HTR-8/SVneo (cell line): ENCODE data around the gene RANBP3.
"Not testable (repeated sequence)": the region's sequence is repeated elsewhere in the genome, so short reads cannot be mapped to it uniquely, and the experiment has no call there.

Experiments
- DNase-seq: peaks from one replicate; pipeline ENCODE4 v3.0.0; 2011; ENCODE audit warnings: low spot score, mixed read lengths; ENCODE audit not compliant: insufficient read length
- FAIRE-seq: peaks from 2 replicates; lab custom pipeline; 2011; peaks lifted over from hg19 to GRCh38; lab: Jason Lieb, UNC

Gene RANBP3

DNA sequence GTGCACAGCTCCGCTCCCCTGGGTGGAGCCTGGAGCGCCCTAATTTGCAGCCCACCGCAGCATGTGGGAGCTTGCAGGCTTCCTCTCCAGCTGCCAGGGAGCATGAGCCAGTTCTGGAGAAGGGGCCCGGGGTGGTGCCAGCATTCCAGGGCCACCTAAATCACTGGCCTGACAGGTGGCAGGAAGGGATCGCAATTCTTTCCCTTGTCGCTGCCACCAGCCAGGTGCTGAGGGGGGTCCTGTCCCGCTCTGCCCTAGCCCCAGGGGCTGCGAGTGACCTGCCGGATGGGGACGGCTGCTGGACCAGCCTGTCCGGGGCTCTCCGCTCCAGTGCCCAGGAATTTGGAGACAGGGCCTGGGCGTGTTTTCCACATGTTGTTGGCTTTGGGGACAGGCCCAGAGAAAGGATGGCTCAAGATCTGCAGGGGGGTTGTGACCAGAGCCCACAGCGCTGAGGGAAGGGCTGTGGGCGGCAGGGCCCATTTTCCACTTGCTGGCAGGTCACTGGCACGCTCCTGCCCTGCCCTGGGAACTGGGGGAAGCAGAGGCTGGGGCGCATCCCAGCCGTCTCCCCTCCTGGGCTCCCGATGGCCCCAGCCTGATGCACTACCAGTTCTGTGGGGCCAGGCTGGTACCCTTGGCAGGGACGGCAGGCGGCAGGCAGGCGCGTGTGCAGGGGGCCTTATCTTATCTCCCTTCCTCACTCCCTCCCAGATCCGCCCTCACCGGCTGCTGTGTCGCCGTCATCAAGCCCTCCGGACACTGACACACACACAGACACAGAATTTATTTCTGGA is 83.8 kb downstream of the RANBP3 start:
- no peak for FAIRE-seq

DNA sequence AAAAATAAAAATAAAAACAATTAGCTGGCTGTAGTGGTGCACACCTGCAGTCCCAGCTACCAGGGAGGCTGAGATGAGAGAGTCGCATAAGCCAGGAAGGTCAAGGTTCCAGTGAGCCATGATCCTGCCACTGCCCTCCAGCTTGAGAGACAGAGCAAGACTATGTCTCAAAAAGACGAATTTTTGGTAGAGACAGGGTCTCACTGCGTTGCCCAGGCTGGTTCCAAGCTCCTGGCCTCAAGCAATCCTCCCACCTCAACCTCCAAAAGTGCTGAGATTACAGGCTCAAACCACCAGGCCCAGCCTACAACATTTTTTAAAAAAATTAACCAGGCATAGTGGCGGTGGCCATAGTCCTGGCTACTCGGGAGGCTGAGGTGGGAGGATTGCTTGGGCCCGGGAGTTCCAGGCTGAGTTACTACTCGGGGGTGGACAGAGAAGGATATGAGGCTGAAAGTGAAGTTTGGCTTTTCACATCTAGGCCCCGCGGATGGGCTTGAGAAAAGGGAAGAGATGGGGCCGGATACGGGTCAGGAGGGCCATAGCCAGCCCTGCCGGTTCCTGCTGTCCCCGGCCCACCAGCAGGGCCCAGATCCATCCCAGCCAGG is 84.5 kb downstream of the RANBP3 start:
- DNase-seq (no peak), FAIRE-seq (no peak)

More for the DNA sequence above, 83.8 kb downstream of the RANBP3 start:
- no peak for DNase-seq

DNA sequence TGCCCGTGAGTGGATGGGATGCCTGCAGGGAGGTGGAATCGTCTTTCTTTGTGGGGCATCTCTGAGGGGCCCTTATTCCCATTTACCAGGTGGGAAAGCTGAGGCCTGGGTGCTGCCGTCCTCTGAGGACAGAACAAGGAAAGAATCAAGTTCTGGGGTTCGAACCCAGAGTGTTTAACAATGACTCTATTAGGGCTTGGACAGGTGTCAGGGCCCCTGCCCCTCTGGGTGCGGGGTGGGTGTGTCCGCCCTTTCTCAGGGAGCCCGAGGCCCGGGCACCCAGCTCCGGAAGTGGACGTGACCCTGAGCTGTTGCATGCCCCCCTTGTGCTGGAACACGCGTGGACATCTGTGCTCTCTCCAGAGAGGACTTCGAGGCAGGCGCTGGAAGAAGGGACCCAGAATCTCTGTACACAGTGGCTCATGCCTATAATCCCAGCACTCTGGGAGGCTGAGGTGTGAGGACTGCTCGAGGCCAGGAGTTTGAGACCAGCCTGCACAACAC is 85.1 kb downstream of the RANBP3 start:
- DNase-seq: no peak
- FAIRE-seq: no peak

DNA sequence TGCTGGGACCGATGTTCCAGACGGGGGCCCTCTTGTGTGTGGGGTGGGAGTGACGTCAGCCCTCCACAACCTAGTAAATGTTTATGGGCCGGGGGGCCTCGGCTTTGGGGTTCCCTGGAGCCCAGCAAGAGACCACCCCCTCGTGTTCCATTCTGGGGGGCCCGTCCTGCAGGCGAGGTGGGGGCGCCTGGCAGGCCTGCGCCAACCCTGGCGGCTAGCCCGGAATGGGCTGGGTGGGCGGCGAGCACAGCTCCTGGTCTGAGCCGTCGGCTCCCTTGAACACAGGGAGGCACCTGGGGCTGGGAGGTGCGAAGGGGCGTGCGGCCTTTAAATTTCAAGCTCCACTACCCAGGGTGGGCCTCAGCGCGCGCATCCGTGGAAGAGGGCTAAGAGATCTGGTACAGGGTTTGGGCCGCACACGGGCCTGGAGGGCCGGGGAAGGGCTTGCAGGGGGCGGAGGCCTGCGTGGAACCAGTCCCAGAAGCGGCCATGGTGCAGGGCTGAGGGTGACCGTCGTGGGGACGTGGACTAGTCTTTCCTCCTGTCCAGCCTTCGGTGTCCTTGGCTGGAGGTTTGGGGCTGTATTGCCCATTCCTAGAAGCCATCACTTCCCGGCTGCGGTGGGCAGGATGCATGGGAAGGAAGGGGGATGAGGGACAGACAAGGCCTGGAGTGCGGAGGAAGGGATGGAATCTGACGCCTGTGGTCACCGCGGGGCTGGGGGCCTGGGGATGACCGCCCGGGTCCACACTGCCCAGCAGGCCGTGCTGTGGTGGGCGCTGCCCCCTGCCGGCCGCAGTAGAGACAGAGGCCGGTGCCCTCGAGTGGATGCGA is 85.8 kb downstream of the RANBP3 start:
- no peak for FAIRE-seq
- peak; percentile 37 for DNase-seq

DNA sequence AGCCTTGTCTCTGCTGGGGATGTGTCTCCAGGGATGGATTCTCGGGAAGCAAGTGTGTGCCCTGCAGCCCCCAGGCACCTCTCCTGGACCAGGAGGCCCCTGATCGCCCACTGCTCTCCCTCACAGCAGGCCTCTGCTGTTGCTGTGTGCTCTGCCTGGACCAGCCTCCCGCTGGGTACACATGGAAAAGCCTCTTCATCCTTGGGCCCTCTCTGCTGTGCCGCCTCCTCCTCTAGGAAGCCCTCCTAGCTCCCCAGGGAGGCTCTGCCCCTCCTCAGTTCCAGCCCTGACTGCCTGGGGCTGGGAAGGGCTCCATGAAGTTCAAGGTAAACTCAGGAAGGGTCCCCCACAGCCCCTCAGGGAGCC is 86.4 kb downstream of the RANBP3 start:
- FAIRE-seq (no peak), DNase-seq (no peak)

DNA sequence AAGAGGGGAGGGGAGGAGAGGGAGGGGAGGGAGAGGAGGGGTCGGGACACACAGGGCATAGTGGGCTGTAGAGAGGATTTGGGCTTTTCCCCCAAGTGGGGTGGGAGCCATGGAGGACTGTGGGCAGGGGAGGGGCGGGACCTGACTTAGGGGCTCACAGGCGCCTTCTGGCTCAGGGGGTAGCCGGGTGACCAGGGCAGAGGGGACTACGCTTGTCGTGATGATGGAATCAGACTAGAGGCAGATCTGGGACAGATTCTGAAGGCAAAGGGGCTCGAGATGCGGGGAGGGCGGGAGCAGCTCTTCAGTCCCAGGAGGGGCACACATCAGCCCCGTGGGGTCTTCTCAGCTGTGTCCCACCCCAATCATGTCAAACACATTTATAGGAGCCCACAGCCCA is 87.8 kb downstream of the RANBP3 start:
- DNase-seq (no peak), FAIRE-seq (no peak)

DNA sequence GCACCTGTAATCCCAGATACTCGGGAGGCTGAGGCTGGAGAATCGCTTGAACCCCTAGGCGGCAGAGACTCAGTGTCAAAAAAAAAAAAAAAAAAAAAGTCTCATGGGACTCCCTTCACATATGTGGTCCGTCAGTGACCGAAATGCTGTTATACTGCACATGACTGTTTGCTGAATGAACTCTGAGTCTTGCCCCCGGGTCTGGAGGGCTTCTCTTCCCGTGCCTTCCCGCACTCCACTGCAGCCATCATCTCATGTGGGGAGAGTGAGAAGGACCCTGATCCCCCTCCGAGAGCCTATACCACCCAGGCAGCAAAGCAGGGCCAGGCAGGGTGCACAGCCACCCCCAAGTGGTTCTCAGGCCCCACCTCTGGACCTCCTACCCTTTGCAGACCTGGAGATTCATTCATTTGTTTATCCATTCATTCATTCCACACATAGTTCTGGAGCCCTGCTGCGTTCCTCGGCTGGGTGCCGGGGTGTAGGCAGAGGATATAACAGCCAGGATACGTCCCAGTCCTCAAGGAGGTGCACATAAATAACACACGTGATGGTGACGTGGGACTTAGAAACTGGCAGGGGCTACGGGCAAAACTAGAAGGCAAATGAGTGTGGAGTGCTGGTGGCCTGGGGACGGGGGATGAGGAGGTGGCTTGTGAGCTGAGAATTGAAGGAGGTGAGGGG is 88.5 kb downstream of the RANBP3 start:
- FAIRE-seq (no peak), DNase-seq (no peak)

DNA sequence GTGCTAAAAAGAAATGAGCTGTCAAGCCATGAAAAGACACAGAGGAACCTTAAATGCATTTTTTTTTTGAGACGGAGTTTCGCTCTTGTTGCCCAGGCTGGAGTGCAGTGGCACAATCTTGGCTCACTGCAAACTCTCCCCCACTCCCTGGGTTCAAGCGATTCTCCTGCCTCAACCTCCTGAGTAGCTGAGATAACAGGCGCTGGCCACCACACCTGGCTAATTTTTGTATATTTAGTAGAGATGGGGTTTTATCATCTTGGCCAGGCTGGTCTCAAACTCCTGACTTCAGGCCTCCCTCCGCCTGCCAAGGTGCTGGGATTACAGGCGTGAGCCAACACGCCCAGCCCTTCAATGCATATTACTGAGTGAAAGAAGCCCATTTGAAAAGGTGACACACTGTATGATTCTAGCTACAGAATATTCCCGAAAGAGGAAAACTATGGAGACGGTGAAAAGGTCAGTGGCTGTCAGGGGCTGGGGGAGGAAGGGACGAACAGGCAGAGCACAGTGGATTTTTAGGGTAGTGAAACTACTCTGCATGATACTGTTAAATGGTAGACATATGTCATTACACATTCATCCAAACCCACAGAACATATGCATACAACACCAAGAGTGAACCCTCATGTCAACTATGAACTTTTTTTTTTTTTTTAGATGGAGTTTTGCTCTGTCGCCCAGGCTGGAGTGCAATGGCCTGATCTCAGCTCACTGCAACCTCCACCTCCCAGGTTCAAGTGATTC is 93.7 kb downstream of the RANBP3 start:
- DNase-seq, FAIRE-seq: not testable (repeated sequence)

DNA sequence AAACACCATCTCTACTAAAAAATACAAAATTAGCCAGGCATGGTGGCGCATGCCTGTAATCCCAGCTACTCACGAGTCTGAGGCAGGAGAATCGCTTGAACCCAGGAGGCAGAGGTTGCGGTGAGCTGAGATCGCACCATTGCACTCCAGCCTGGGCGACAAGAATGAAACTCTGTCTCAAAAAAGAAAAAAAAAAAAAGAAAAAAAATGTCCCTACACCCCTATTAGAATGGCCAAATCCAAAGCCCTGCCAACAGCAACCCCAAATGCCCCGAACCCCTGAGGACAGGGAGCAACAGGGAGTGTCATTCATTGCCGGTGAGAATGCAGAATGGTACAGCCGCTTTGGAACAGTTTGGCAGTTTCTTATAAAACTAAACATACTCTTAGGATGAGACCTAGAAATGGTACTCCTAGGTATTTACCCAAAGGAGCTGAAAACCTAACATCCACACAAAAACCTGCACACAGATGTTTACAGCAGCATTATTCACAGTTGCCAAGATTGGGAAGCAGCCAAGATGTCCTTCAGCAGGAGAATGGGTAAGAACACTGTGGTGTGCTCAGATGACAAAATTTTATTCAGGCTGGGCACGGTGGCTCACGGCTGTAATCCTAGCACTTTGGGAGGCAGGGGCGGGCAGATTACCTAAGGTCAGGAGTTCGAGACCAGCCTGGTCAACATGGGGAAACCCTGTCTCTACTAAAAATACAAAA is 94.6 kb downstream of the RANBP3 start:
- FAIRE-seq, DNase-seq: not testable (repeated sequence)

DNA sequence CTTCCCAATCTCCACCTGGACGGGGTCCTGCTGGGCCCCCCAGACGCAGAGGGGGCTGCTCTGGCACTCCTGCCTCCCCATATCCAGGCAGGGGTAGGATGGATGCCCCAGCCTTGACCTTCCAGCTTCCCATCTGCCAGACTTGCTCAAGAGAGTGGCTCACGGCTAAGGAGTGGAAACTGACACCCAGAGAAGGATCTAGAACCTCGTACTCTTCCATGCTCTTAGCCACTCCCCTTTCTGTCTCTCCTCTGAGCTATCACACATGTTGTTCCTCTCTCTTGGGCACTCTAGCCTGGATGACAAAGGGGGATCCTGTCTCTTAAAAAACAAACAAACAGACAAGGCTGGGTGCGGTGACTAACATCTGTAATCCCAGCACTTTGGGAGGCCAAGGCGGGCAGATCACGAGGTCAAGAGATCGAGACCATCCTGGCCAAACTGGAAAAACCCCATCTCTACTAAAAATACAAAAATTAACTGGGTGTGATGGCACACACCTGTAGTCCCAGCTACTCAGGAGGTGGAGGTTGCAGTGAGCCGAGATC is 95.4 kb downstream of the RANBP3 start:
- DNase-seq (no peak), FAIRE-seq (no peak)

DNA sequence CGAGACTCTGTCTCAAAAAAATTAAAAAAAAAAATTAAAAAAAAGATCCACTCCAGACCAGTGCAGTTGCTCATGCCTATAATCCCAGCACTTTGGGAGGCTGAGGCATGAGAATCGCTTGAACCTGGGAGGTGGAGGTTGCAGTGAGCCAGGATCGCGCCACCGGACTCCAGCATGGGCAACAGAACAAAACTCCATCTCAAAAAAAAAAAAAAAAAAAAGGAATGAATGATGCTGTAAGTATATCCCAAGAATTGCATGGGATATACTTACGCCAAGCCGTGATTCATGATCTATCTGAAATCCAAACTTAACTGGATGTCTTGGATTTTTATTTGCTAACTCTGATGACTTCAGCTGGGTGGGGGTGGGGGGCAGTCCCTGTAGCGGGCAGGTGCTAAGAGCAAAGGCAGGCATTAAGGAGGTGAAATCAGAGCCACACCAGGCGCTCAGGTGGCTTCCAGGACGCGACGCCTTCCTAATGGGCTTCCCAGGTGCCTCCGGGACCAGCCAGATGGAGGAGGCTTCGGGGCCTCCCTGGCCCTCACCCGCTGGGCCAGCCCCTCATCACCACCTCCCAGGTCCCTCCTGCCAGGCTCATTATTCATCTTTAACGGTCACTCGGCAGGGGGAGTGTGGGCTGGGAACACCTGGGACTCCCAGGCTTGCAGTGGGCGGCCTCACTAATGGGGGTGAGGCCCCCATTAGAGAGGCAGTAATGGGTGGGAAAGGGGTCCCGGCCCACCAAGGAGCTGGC is 96.2 kb downstream of the RANBP3 start:
- no peak for FAIRE-seq
- DNase-seq: no peak

DNA sequence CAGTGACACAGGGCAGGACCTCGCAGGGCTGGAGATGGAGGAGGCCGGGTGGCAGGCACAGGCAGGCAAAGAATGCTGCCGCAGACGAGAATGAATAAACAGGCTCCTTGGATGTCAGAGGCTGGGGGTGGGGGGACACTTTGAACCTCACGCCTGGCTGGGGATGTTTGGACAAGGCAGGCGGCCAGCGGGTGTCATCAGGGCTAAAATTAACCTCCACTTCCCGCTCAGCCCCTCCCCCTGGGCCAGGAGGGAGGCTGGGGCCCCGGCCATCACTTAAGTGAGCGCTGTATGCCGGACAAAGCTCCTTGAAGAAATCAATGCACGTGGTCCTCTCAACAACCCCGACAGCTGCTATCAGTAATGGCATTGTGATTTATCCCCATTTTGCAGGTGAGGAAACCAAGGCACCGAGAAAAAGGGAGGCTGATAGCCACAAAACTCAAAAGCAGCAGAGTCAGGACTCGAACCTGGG is 97.3 kb downstream of the RANBP3 start:
- FAIRE-seq: no peak
- no peak for DNase-seq

DNA sequence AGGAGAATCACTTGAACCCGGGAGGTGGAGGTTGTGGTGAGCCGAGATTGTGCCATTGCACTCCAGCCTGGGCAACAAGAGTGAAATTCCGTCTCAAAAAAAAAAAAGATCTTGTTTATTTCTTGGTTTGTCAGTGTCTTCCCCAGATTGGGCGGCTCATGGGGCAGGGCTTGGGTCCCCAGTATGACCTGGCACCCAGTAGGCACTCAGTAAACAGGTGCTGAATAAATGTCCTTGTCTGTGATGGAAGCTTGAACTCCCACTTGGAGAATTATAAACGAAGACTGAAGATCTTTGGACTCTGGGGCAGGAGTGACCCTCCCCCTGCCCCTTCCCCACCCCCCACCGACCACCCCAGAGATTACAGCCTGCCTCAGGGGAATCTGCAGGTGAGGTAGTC is 97.7 kb downstream of the RANBP3 start:
- FAIRE-seq (no peak), DNase-seq (no peak)

DNA sequence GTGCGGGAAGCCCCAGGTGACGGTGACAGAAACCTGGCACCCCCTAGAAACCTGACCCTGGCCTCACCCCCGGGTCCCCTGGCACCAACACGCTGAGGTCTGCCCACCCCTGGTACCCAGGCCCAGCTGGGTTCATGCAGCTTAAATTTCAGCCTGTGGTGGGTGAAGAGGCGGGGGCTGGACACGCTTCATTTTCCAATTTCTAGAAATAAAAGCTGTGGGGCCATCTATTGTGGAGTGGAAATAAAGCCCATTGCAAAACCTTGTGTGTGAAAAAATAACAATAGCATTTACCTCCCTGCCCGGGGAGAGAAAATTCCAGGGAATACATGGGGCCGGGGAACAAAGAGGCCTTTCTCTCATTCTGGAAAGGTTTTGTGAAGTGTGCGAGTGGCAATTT is 100.1 kb downstream of the RANBP3 start:
- FAIRE-seq: no peak
- DNase-seq: no peak

DNA sequence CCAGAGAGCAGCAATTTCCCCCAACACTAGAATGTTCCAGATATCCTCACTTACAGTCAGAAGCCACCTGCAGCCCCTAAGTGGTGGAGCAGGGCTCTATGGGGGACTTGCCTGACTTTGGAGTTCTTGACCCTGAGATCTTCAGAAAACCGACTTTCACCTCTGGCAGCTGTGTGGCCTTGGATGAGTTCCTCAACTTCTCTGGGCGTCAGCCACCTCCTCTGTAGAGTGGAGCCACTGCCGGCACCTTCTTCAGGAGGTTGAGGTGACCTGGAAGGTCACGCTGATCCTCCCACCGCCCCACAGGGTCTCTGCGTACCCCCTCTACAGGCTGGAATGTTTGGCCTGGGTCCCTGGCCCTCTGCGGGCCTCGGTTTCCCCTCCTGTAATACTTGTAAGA is 100.5 kb downstream of the RANBP3 start:
- DNase-seq (no peak), FAIRE-seq (no peak)

DNA sequence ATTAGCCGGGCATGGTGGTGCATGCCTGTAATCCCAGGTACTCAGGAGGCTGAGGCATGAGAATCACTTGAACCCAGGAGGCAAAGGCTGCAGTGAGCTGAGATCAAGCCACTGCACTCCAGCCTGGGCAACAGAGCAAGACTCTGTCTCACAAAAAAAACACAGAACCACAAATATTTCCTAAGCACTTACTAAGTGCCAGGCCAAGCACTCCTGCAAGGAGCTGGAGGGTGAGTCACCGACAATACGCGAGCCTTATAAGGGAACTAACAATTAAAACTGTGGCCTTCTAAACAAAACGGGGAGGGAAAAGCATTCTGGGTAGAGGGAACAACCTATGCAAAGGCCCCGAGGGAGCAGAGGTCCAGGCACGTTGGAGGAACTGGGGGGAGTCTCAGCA is 103.4 kb downstream of the RANBP3 start:
- not testable (repeated sequence) for FAIRE-seq, DNase-seq

DNA sequence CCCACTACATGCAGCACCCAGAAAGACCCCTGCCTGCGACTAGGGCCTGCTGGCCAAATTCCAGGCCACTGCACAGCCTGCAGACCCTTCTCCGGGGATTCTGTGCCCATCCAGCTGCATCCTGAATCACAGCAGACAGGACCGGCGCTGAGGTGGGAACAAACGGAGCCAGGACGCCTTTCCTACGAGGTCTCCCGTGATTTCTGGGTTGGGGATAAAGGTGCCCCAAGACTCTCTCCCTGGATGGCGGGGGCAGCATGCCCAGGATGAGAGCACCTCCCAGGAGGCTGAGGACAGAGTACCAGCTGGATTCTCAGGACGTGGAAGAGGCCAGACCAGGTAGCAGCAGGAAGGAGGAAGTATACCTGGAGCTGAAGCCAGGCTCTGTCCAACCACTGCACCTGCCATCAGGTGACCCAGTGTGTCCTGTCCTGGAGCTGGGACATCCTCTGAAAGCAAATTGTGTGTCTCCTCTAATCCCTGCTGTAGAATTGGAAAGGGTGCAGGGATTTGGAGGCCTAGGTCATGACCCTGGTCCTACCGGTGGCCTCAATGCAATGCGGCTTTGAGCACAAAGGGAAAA is 104.2 kb downstream of the RANBP3 start:
- no peak for DNase-seq
- FAIRE-seq: no peak
